Uterus (tissue), 2 donors: Measurements from ENCODE around the gene NASP.

Experiments
- CTCF ChIP-seq, 4 experiments: fragments of 200-600 bp in 2 of 4; fragments of 450-650 bp in 2 of 4; sonication (generic) in 2 of 4; IDR thresholded peaks; one replicate each; pipeline ENCODE4 v1.5.1; 2016 to 2019; ENCODE audit warnings: antibody characterized with exemption in 4 of 4, mild to moderate bottlenecking in 2 of 4, moderate library complexity in 1 of 4
- POLR2A ChIP-seq, 2 donors: fragments of 450-650 bp; IDR thresholded peaks; one replicate each; pipeline ENCODE4 v1.6.1; 2016; ENCODE audit warnings: antibody characterized with exemption in 2 of 2, mild to moderate bottlenecking in 1 of 2, moderate library complexity in 1 of 2

DNA sequence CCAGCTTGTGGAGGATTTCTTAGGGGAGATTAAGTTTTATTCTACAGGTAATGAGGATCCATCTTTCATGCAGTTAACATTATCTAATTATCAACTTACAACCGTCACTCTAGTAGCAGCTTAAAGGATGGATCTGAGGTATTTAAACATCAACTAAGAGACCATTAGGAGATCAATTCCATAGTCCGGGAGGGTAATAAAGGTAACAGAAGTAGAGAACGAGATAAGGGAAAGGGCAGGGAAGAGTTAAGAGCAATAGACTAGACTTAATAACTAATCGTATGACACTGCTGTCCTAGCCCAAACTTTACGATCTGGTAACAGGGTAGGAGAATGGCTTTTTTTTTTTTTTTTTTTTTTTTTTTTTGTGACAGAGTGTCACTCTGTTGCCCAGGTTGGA is 59.5 kb downstream of the NASP start:
- TF ChIP-seq CTCF (IDR thresholded peaks at IDR 0.05): no peak
- no peak for TF ChIP-seq POLR2A (IDR thresholded peaks at IDR 0.05)
